ENCODE measurements around the gene AP1S2. TPM values are rescaled to one million over a fixed set of nuclear protein-coding genes. Genes with fewer than 3 reads are reported as not detected.
"Not testable (repeated sequence)": the region's sequence is repeated elsewhere in the genome, so short reads cannot be mapped to it uniquely, and the experiment has no call there.

The AP1S2 gene
- total and polyA plus RNA-seq, 10 donors, result 23.3 to 133 (median 64.7) TPM

GRCh38 chrX:15834053-15834452 is 20.6 kb downstream of the AP1S2 start:
- DNase-seq, result no peak
- Histone ChIP-seq H3K9me3 (no peaks in the 10 kb centered on the region), H3K36me3 (peaks cover 0 to 27% (median 0%) of the 10 kb centered on the region in 6 donors), H3K27ac (no peak overlapping the region), H3K4me1 (no peaks in the 10 kb centered on the region), H3K27me3 (replicated peaks in 1 of 7) (no peaks in the 10 kb centered on the region), H3K4me3 (no peak overlapping the region)
- TF ChIP-seq POLR2AphosphoS5 (IDR thresholded peaks at IDR 0.05) (no peak), POLR2A (IDR thresholded peaks at IDR 0.05) (no peak), CTCF (IDR thresholded peaks at IDR 0.05 in 8 of 11, conservative IDR thresholded peaks at IDR 0.05 in 3 of 11) (no peak)
- 60 to 73% (median 68%) methylated on average over 3 of the region's 3 CpGs for WGBS, 5 donors
- intact Hi-C loops (cut with DNase I; ENCODE audit: low total_unique reads), result no loop called here

- intact Hi-C loops (cut with DNase I; ENCODE audit: low total_unique reads); H3K27ac ChIP-seq; DNase-seq; H3K4me3 ChIP-seq; H3K27me3 ChIP-seq (replicated peaks in 1 of 7); H3K9me3 ChIP-seq; H3K4me1 ChIP-seq: not testable (repeated sequence)
- H3K36me3 ChIP-seq, result peaks cover 0 to 48% (median 14%) of the 10 kb centered on the region in 6 donors
- WGBS, 5 donors, result 72 to 80% methylated on average over 1 to 2 of the region's 2 CpGs; no CpG with 5 or more reads in 3 of the 5 donors
Observed at GRCh38 chrX:15831347-15831746, 23.3 kb downstream of the AP1S2 start.

DNA sequence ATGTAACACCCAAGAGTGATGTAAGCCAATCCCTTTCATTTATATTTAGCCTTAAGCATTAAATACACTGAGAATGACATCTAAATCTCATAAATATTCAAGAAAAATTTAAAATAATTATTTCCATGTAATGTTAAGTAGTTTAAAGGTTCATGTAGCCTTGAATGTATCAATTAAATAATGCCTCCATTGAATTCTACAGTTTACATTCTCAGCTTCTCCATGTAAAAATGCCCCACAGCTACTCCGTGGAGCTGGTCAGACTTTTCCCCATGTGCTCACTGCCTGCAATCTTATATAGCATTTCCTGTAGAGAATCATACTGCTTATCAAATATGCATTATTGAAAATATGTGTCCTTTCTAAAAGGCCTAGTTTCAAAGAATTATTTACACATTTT is 25.4 kb downstream of the AP1S2 start:
- no peak for DNase-seq
- TF ChIP-seq POLR2AphosphoS5 (IDR thresholded peaks at IDR 0.05) (no peak), CTCF (IDR thresholded peaks at IDR 0.05 in 8 of 11, conservative IDR thresholded peaks at IDR 0.05 in 3 of 11) (no peak), POLR2A (IDR thresholded peaks at IDR 0.05) (no peak)
- H3K4me3 ChIP-seq, result no peak overlapping the region
- H3K27ac ChIP-seq, result no peak overlapping the region
- WGBS, 5 donors, result 80 to 95% (median 93%) methylated on average over 1 of the region's 1 CpG
- H3K9me3 ChIP-seq, result no peaks in the 10 kb centered on the region
- peaks cover 0 to 69% (median 24%) of the 10 kb centered on the region in 6 donors for H3K36me3 ChIP-seq
- no peaks in the 10 kb centered on the region for H3K27me3 ChIP-seq (replicated peaks in 1 of 7)
- H3K4me1 ChIP-seq, result no peaks in the 10 kb centered on the region
- intact Hi-C loops (cut with DNase I; ENCODE audit: low total_unique reads), result no loop called here

DNA sequence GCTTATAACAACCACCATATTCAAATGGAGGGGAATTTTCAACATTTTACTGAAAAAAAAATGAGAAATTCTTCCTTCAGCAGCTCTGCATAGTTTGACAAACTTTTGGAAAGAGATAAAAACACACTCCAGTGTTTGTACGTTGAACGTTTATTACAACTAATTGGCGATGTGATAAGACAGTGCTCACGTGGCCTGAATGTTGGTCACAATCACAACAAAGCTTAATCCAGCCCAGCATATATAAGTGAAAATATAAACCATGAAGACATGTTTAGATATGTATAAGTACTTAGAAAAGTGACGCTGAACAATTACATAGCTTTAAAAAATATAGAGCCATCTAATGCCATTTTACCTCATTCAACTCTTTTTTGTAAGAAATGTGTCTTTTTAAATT is 28.7 kb downstream of the AP1S2 start:
- no peak for DNase-seq
- Histone ChIP-seq H3K4me3 (no peak overlapping the region), H3K4me1 (no peaks in the 10 kb centered on the region), H3K27me3 (replicated peaks in 1 of 7) (no peaks in the 10 kb centered on the region), H3K36me3 (peaks cover 6 to 93% (median 51%) of the 10 kb centered on the region in 6 donors), H3K9me3 (no peaks in the 10 kb centered on the region), H3K27ac (no peak overlapping the region)
- WGBS, 5 donors, result 90 to 96% (median 94%) methylated on average over 5 of the region's 5 CpGs
- intact Hi-C loops (cut with DNase I; ENCODE audit: low total_unique reads), result no loop called here
- no peak for TF ChIP-seq CTCF (IDR thresholded peaks at IDR 0.05 in 8 of 11, conservative IDR thresholded peaks at IDR 0.05 in 3 of 11)
- no peak for TF ChIP-seq POLR2AphosphoS5 (IDR thresholded peaks at IDR 0.05)
- TF ChIP-seq POLR2A (IDR thresholded peaks at IDR 0.05), result no peak

DNA sequence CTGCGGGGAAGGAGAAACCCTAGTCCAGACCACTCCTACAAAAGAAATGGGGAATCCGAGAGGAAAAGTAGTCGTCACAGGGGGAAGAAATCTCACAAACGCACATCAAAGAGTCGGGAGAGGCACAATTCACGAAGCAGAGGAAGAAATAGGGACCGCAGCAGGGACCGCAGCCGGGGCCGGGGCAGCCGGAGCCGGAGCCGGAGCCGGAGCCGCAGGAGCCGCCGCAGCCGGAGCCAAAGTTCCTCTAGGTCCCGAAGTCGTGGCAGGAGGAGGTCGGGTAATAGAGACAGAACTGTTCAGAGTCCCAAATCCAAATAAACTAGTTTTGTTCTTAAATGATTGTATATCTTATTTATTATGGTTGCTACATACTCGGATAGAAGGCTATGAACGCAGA is 31.7 kb downstream of the AP1S2 start:
- Histone ChIP-seq H3K4me1 (no peaks in the 10 kb centered on the region), H3K9me3 (no peaks in the 10 kb centered on the region), H3K27me3 (replicated peaks in 1 of 7) (no peaks in the 10 kb centered on the region), H3K36me3 (peaks cover 6 to 99% (median 76%) of the 10 kb centered on the region in 6 donors), H3K4me3 (no peak overlapping the region), H3K27ac (no peak overlapping the region)
- WGBS, 5 donors, result 92 to 99% (median 97%) methylated on average over 23 of the region's 23 CpGs
- intact Hi-C loops (cut with DNase I; ENCODE audit: low total_unique reads), result no loop called here
- DNase-seq, result no peak
- TF ChIP-seq POLR2A (IDR thresholded peaks at IDR 0.05), result no peak
- TF ChIP-seq CTCF (IDR thresholded peaks at IDR 0.05 in 8 of 11, conservative IDR thresholded peaks at IDR 0.05 in 3 of 11), result no peak
- no peak for TF ChIP-seq POLR2AphosphoS5 (IDR thresholded peaks at IDR 0.05)

All from spleen (tissue), 11 donors.